WERI-Rb-1 (cell line): ENCODE results near the gene EEF1A2.

Source experiments
- DNase-seq: peaks from one replicate; pipeline ENCODE4 v3.0.0-alpha.2; 2020
- H3K27ac ChIP-seq: fragments of 250-450 bp; sonication (Bioruptor Pico); 2 replicates; pipeline ENCODE4 v1.5.1; 2020; ENCODE audit warnings: mild to moderate bottlenecking, moderate library complexity
- H3K27me3 ChIP-seq: fragments of 250-450 bp; sonication (Bioruptor Pico); 2 replicates; pipeline ENCODE4 v1.5.1; 2021; ENCODE audit warnings: mild to moderate bottlenecking, low read depth, moderate library complexity; ENCODE audit not compliant: insufficient read depth, severe bottlenecking
- H3K36me3 ChIP-seq: fragments of 250-450 bp; sonication (Bioruptor Pico); 2 replicates; pipeline ENCODE4 v1.5.1; 2020; ENCODE audit warnings: mild to moderate bottlenecking, moderate library complexity
- H3K4me3 ChIP-seq: 2 replicates; pipeline ENCODE4 v1.5.1; 2011; ENCODE audit warnings: low read depth, mild to moderate bottlenecking, control low read depth, low read length
- H3K9me3 ChIP-seq: fragments of 250-450 bp; sonication (Bioruptor Pico); 2 replicates; pipeline ENCODE4 v1.5.1; 2021; ENCODE audit warnings: mild to moderate bottlenecking, moderate library complexity; ENCODE audit not compliant: severe bottlenecking
- CTCF ChIP-seq: IDR thresholded peaks from 2 replicates; pipeline ENCODE4 v1.5.1; 2011; ENCODE audit warnings: low read depth, mild to moderate bottlenecking, control low read depth, inconsistent platforms, low read length

The EEF1A2 gene

DNA sequence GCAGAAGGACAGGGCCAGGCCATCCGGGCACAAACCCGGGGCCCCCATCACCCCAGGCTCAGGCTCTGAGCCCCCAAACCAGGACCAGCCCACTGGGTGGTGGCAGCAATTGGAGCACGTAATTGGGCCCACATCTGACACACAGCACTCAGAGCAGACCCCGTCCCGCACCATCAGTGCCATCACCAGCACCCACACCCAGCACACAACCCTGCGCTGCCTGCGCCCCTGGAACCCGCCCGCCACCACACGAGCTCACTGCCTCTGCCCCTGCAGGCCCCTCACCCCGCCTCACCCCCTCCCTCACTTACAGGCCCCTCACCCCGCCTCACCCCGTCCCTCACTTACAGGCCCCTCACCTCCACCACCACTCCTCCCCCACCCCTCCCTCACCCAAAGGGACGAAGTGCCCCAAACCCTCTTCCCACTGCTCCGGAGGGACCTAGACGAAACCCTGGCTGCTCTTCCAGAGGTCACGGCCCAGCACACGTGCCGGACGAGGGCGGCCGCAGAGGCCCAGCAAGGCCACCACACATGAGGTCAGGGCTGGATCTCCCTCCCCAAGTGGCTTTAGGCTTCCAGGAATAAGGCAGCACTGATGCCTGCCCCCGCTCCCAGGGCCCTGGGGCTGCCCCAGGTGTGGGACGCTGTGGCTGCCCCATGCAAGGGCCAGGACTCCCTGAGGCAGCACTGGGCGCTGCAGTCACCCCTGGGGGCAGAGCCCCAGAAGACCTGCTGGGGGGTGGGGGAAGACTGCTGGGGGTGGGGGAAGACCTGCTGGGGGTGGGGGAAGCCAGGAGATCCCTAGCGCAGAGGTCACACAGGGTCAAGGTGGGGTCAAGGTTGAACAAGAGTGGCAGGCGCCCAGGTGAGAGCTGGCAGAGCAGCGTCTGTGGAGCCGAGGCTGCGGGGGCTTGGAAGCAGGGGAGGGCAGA is 48.8 kb downstream of the EEF1A2 start:
- Histone ChIP-seq H3K27me3 (no peaks in the 10 kb centered on the region), H3K36me3 (0 out of 2 replicates have a peak, but pooled peaks cover 2% of the 10 kb centered on the region), H3K9me3 (no peaks in the 10 kb centered on the region), H3K4me3 (no peak overlapping the region), H3K27ac (no peak overlapping the region)
- TF ChIP-seq CTCF = no peak
- DNase-seq = no peak

DNA sequence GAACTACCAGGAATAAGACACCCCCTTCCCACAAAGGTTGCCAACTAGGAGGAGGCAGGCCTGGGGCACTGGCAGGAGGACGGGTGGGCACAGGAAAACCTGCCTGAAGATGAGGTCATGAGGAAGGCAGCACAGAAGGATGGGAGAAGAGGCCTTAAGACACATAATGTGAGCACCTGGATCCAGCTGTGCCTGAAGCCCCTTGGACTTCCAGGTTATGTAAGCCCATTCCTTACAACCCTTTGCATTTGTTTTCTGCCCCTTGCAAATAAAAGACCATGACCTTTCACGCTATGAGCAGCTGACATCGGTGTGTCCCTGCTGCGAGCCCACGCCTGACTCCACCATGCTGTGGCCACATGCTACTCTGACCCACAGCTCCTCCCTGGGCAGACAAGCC is 49.9 kb downstream of the EEF1A2 start:
- no peaks in the 10 kb centered on the region for H3K9me3 ChIP-seq
- H3K36me3 ChIP-seq = peaks cover 9% of the 10 kb centered on the region; the same call in 1 of the 2 replicates
- DNase-seq = no peak
- no peaks in the 10 kb centered on the region for H3K27me3 ChIP-seq
- no peak overlapping the region for H3K4me3 ChIP-seq
- no peak overlapping the region for H3K27ac ChIP-seq
- no peak for TF ChIP-seq CTCF

GRCh38 chr20:63448031-63448430 is 50.9 kb downstream of the EEF1A2 start:
- H3K27ac ChIP-seq = no peak overlapping the region
- H3K9me3 ChIP-seq = peaks cover 4% of the 10 kb centered on the region
- no peak for DNase-seq
- peaks cover 10% of the 10 kb centered on the region; the same call in 1 of the 2 replicates for H3K36me3 ChIP-seq
- TF ChIP-seq CTCF = no peak
- no peak overlapping the region for H3K4me3 ChIP-seq
- H3K27me3 ChIP-seq = no peaks in the 10 kb centered on the region

- Histone ChIP-seq H3K36me3 (peaks cover 10% of the 10 kb centered on the region; the same call in 1 of the 2 replicates), H3K9me3 (peaks cover 4% of the 10 kb centered on the region), H3K27ac (no peak overlapping the region), H3K27me3 (no peaks in the 10 kb centered on the region), H3K4me3 (no peak overlapping the region)
- no peak for TF ChIP-seq CTCF
- DNase-seq = no peak
Measured at GRCh38 chr20:63447320-63447719, 51.6 kb downstream of the EEF1A2 start.

DNA sequence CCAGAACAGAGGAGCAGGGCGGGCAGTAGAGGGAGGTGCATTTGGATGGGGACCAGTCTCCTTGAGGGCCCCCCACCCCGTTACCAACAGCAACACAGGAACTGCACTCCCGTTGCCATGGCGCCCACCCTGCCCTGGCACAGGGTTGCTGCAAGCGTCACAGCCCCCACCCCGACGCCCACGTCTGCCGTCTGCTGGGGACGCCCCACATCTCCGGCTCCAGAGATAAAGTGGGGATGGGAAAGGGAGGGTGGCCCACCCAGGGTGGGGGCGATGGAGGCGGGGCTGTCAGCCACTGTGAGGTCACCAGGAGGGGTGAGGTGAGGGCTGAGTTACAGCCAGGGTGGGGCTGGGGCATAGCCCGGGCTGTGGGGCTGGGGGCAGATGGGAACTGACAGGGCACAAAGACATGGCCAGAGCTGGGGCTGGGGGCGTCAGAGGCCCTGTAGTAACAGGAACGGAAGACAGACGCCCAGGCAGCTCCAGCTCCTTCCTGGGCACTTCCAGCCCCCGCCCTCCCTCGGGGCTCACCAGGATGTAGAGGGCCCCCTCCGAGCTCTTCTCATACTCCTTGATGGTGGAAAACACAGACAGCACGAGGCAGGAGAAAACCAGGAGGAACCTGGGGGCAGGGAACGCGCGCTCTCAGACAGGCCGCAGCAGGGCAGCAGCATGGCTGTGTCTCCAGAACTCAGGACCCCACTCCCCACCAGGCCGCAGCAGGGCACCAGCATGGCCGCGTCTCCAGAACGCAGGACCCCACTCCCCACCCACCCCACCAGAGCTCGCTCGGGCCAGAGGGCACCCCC is 52.5 kb downstream of the EEF1A2 start:
- peaks cover 10% of the 10 kb centered on the region; the same call in 1 of the 2 replicates for H3K36me3 ChIP-seq
- no peak overlapping the region for H3K27ac ChIP-seq
- H3K9me3 ChIP-seq = peaks cover 4% of the 10 kb centered on the region
- no peak for TF ChIP-seq CTCF
- no peak for DNase-seq
- no peaks in the 10 kb centered on the region for H3K27me3 ChIP-seq
- H3K4me3 ChIP-seq = no peak overlapping the region
